ENCODE measurements around the gene CNTNAP2.

Gene CNTNAP2

DNA sequence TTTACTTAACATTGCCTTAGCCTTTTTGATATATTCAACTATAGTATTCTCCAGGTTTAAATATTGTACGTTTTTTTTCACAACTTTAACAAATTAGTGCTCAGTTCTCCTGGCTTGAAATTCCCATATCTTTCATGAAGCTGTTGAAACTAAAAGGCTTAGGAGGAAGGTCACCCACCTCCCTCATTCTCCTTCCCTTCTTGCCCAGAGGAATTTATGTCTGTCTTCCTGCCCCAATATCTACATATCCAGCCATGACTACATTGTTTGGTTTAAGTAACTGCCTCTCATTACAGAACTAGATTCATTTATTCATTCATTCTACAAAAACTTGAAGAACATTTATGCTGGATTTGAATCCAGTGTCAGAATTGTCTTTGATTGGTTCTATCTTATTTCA, 2219.2 kb downstream of the CNTNAP2 start:
- FAIRE-seq: no peak

DNA sequence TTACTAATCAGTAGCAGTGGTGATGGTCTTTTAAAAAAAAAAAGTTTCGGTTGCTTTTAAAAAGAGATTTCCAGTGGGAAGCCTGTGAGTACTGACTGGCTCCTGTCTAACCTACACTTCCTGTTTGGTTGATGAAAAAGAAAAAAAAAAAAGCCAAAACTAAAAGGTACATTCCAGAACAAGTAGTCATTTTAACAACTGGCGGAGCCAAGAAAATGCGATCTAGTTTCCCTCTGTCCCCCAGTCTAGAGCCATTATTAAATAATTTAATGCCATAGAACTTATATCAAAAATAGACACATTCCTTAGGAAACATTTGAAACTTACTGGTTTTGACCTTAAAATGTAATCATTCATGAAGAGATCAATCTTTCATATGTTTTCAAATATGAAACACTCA, 2219.8 kb downstream of the CNTNAP2 start:
- FAIRE-seq: no peak

DNA sequence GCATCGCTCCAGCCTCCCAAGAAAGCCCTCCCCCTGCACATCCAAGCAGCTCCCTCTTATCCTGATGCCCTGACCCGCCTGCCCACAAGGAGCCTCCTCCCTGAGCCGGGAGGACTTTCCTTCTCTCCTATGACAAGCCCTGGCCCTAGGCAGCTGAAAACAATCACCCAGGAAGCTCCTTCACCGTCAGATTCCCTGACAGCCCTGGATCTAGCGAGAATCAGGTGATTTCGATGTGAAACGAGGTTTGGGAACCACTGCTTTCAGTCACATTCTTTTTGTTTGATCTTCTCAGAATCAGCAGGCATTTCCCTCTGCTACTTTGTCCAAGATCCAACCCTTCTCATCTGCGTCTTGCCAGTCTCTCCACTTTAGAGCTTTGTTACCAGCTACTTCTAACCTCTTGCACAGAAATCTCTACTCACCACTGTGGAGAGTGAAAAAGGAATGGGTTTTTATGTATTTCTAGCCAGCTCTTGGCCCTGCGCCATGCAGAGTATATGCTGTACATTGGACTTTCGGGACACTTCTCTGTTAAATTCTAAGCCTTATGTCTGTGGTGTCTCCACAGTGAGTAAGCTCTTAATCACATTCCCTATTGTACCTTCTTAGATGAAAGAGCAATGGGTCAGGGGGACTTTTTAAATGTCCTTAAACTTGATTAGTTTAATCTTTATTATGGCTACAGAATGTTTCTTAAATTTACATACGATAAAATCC, 2220.8 kb downstream of the CNTNAP2 start:
- no peak for FAIRE-seq

DNA sequence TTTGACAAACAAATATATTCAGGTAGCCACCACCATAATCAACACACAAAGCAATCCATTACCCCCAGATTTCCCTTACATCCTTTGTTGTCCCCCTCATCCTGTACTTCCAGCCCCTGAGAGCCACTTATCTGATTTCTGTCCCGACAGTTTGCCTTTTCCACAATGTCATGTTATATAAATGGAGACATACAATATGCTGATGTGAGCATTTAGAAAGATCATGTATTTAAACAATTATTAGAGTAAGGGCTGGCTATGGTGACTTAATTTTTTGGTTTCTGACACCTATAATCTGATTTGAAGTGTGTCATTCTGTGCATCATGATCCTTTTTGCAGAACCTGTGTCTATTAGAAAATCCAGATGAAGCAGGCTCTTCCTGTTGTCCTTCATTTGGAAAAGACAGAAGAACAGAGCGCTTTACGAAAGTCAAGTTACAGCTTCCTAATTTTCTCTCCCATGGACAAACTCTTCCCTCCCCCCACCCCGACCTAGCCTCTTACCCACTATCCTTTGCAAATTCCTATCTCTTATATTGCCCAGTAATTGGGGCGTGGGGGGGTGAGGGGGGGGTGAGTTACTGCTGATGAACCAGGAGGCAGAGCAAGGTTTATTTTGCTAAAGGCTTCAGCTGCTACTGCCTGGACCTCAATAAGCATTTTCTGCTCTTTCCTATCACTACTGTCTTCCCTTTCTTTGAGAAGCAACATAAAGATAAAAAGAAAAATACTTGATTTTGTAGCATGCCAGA, 2221.6 kb downstream of the CNTNAP2 start:
- no peak for FAIRE-seq

DNA sequence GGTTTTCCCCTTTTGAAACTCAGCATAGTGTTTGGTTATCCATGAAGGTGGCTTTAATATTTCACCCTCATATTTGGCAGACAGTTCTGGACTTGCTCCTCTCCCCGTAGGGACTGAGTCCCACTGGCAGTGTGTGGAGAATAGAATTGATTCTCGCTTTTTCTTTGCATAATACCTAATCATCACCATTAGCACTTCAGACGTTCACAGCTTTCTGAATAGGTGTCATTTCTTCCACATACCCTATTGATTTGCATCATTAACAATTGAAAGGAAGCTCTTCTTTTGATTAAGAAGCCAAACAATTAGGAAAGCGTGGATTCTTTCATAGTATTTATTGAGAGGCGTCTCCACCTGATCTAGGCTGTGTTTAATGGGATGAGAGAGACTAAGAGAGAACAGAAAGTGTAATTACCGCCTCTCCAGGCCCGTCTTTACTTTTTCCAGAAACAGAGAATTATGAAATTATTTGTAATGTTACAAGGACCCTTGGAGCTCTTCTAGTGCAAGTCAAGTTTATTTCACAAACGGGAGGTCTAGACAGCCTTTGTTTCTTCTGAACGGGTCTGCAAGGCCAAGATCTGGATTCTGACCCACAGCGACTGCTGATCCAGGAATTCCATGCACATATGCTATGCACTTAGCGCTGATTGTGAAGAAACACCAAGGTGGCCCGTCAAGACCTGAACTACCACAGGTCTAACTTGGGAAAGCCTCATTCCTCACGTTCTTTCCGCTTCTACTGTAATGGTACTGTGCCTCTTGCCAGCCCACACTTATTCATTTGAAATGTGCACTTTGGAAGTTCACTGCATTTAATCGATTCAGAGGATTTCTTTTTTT, 2224.1 kb downstream of the CNTNAP2 start:
- FAIRE-seq: no peak

DNA sequence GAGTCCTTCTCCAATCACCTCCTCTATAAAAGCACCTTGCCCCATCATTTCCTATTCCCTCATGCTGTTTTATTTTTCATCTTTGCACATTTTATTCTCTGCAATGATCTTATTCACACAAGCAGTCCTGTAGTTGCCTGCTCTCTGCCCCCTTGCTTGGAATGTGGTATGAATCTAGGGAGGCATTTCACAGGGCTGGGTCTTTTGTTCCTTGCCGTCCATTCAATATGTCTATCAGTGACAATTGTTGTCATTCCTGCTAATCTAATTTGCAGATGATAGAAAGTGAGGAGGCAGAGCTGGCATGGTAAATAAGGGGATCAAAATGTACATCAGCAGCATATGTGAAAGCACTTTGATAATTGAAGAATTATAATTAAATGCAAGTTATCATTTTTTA, 2227.8 kb downstream of the CNTNAP2 start:
- no peak for FAIRE-seq

DNA sequence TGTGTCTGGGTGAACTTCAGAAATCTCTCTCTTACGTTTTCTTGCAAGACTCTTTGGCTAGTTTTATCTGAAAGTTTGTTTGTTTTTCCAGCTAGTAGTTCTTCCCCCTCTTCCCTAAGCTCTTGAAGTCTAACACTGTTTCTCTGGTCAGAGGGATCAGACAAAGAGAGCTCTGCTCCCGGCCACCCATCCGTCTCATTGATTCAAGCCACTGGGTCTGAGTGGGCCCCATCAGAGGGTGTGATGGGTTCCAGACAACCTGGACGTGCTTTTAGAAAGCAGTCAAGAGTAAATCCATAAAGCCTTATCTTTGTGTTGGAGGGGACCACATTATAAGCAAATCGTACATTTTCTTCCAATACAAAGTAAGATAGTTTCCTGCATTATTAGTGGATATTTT, 2231.4 kb downstream of the CNTNAP2 start:
- no peak for FAIRE-seq

DNA sequence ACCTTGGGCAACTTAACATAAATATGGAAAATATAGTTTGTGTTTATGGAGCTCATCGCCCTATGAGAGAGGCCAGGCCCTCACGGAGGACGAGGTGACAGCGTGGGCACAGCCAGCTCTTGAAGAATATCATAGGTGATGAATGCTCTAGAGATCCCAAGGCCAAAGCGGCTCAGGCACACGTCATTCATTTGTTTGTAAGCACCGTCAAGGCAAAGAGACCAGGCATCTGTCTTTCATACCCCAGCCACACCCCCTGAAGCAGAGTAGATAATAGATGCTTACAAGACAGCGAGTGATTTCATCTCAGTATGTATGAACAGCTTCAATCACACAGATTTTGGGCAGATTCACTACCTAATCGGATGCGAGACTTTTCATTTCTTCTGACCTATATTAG, 2231.9 kb downstream of the CNTNAP2 start:
- no peak for FAIRE-seq

DNA sequence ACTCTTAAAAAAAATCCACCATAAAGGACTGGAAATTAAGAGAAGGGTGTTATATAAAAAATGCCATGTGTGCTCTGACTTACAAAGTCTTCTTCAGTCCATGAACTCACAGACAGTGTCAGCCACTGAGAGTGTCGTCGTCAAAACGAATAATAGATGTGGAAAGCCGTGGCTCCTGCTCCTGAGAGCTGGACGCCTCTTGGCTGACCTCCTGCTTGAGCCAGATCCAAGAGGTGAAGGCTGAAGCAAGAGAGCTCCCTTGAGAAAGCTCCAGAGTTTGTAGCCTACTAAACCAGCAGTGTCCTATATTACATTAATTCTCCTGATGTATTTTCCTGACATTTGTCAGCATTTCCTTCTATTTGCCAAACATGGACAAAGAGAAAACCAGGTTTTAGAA, 2239.7 kb downstream of the CNTNAP2 start:
- no peak for FAIRE-seq

DNA sequence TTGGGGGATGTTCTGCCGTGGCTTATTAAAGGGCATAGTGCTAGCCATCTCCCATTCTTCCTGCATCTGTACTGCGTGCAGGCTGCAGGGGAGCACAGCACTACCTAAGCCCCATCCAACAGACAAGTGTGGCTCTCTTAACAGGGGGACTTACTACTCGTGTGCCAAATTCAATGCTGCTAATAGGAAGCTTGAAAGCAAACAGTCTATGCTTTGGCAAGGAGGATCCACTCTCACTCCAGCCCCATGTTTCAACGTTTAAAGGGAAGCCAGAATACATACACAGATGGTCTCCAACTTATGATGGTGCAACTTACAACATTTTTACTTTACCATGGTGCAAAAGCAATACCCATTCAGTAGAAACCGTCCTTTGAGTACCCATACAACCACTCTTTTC, 2245.9 kb downstream of the CNTNAP2 start:
- no peak for FAIRE-seq

DNA sequence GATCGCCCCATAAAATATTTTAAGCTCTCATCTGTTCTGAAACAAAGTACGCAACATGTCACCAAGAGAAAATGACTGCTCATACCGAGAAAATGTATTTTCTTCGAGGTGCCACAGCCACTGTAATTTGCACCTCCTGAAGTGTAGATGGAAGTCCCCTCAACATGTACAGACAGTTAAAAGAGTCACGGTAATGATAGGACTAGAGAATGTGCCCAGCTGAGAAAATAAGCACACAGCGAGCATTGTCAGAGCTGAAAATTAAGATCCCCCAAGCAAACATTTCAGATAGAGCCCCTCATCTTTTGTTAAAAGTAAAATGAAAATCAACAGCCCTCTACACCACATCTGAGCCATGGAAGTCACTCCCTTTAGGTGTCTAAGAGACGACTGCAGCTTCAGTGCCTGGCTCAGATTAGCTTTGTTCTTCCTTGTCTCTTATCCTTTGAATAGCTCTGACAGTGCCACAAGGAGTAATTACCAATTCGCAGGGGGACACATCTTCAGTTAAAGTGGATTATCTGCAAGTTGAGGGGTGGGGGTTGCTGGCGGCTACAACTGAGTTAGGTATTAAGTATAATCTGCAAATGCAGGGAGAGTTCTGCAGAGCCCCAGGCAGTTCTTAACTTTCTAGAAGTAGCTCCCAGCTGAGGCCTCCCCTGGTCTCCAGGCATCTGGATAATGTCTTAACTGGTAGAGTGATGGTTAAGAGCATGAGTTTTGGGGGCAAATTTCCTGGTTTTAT, 2251.3 kb downstream of the CNTNAP2 start:
- FAIRE-seq: no peak

DNA sequence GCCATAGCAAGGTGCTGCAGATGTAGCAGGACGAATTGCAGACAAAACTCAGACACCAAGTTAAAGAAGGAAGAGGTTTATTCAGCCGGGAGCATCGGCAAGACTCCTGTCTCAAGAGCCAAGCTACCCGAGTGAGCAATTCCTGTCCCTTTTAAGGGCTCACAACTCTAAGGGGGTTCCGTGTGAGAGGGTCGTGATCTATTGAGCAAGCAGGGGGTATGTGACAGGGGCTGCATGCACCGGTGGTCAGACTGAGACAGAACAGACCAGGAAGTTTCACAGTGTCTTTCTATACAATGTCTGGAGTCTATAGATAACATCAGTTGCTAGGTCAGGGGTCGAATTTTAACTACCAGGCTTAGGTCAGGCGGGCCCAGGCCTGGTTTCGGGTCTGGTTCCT, 2252.0 kb downstream of the CNTNAP2 start:
- no peak for FAIRE-seq

DNA sequence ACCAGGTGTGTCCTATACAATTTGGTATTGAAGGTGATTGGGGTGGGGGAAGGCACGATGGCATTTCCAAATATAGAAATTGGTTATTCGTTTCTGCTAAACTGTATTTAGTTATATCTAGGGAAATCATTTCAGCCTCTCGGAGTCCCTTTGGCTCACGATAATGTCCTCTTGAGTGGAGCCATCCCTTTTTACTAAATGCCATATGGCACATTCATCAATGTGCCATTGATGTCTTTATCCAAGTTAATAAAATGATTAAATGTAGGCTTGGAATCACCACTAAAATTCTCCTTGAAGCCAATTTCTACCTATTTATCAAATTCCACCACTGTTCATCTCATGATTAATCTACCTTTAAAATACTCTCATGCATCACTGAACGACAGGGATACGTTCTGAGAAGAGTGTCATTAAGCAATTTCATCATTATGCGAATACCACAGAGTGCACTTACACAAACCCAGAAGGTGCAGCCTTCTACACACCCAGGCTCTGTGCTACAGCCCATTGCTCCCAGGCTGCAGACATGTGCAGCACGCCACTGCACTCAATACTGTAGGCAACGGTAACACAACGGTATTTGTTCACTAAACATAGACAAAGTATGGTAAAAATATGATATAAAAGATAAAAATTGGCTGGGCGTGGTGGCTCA, 2254.8 kb downstream of the CNTNAP2 start:
- FAIRE-seq: no peak

DNA sequence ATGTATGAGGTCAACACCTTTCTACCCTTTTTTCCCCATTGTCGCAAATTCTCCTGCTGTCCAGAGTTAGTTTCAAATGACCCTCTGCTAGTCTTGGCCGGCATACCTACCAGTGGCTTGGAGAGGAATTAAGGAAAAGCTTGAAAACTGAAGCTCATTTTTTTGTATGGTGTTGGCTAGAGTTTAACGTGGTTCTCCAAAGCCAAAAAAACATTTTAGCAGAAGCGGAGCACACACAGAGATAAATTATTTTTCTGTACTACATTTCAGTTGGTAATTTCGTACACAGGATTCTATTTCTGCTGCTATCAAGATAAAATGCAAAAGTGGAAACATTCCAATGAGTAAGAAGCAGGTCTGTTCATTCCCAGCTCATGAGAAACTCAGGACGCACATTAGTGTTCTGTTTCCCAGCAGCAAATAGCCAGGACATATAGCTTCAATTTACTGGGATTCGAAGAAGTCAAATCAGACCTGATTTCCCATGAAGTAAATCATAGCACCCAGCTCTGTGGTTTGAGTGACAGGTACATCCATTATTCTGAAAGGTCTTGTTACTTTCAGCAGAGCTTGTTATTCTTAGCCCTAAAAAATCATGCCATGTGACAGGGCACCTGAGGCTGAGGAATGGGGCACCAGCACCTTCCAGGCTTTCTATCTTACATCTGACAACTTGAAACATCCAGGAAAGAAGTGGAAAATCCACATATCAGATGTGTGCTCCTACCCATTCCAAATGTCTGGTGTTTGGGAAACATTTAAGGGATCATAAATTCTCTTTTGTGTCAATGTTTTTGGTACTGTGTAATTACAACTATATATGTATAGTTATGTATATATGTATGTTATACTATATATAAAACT, 2258.0 kb downstream of the CNTNAP2 start:
- FAIRE-seq: no peak

DNA sequence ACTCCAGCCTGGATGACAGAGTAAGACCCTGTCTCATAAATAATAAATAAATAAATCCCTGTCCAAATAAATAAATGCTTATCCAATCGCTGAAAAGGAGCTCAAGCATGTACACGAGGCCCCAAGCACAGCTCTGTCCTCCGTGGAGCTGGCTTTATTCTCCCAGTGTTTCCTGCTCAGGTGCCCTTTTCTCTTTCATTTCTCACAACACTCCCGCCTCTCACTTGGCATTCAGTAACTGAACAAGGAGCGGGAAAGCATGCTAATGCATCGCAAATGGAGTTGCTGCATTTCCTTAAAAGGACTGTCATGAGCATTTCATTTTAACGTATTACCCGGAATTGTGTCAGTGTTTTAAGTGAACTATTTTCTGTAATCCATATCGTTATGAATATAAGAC, 2263.1 kb downstream of the CNTNAP2 start:
- no peak for FAIRE-seq

DNA sequence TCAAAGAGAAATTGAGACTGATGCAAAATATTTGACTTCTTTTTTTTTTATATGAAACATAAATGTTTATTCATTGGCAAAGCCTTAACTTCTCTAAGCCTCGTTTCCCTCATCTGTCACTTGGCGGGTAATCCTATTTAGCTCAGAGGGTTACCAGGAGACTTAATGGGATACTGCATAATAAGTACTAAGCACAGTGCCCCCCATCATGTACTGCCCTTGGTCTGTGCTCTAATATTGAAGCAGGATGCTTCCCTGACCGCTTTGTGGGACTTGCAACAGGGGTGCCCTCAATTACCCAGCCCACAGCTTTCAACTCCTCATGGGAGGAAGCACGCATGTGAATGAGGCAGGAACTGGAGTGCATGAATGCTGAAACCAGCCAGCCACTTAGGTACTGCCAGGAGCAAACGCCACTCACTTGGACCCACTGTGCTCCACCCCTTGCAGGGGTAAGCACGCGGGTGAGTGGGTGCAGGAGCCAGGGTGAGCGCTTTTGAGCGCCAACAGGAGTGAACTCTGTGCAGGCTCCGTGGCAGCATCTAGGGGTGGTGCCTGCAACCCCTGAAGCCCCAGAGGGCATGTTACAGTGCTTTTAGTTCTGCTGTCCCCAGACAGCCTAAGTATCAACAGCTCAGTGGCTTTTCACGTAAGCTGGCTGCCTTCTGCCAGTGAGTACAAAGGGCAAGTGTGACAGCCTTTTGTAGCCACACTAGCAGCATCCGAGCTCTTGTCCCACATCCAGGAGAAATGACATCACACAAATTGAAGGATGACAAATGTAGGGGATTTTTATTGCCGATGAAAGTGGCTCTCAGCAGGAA, 2264.2 kb downstream of the CNTNAP2 start:
- no peak for FAIRE-seq

DNA sequence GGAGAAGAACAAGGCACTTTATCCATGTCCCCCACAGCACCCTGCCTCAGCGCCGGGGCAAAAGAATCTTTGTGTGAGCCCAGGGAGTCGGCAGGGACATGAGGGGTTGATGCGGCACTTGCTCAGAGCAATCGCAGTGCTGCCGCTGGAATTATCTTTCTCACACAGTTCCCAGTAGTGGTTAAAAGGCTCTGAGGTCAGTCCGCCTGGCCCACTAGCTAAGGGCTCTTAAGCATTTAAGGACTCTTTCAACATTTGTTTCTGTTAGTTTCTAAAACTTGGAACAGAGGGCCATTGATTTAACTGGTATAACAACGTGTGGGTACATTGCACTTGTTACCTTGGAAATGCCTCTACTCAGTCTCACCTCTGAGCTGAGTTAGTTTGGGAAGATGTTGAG, 2266.0 kb downstream of the CNTNAP2 start:
- FAIRE-seq: no peak

DNA sequence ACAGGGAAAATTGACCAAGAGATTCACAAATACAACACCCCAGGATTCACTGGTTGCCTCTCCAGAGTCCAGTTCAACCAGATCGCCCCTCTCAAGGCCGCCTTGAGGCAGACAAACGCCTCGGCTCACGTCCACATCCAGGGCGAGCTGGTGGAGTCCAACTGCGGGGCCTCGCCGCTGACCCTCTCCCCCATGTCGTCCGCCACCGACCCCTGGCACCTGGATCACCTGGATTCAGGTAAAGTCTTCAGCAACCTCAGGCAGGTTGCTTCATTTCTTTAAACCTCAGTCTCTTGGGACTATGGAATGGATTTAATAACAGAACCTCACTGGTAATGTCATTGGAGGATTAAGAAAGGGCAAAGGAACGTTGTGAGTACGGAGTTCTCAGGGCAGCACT, 2267.1 kb downstream of the CNTNAP2 start:
- no peak for FAIRE-seq

DNA sequence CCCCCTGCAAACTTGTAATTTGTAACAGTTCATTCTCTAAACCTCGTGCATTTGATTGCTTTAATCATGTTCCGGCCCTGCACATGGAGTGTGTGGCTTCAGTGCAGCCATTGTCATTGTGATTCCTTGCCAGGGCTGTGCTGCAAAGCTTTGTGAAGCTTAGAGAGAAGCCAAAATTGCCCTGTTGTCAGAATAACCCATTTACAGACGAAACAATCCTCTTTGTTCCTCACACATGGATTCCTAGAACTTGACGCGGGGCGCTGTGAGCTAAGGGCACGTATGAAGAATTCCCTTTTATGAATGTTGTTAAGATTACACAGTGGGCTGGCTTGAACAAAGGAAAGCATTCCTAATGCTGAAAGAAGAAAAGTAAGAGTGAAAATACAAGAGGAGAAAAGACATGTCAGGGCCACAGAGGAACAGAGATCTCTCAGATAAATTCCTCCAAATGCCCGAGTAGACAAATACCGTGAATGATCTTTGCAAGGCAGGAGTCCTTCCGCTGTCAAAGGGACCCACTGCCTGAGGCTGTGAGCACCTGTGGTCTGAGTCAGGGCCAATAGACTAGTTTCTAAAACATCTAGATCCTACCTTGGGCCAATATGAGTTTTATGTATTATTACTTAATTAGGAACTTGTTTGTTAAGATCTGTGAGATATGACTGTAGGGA, 2268.5 kb downstream of the CNTNAP2 start:
- no peak for FAIRE-seq

DNA sequence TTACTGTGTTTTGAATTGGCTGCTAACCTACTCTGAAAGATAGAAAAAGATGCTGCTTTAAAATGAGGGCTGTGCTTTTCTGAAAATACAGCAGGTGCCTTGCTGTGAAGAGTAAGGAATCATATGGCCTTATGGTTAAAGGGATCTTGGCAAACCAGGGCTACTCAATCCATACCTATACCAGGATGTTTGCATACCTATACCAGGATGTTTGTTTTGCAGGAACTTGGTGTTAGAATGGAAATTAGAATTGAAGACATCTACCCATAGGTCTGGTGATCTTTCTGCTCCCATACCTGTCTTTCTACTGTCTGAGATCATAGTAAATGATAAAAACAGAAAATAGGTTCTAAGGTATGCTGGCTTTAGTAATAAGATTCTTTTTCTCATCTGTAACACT, 2273.8 kb downstream of the CNTNAP2 start:
- no peak for FAIRE-seq
